Ovary (tissue), 3 donors: ENCODE measurements around the gene ARNT2.

ENCODE experiments used
- CTCF ChIP-seq, 3 donors: fragments of 450-650 bp in 2 of 3; fragments of 200-600 bp in 1 of 3; IDR thresholded peaks; one replicate each; pipeline versions ENCODE4 v1.5.1 to v1.8.0; 2016 to 2022; ENCODE audit warnings: antibody characterized with exemption in 3 of 3, mild to moderate bottlenecking in 1 of 3
- POLR2A ChIP-seq: fragments of 450-650 bp; IDR thresholded peaks from one replicate; pipeline ENCODE4 v1.6.1; 2017; ENCODE audit warnings: antibody characterized with exemption, mild to moderate bottlenecking, moderate library complexity
- donor health status: DM: no; HTN: no; CAD: no.

DNA sequence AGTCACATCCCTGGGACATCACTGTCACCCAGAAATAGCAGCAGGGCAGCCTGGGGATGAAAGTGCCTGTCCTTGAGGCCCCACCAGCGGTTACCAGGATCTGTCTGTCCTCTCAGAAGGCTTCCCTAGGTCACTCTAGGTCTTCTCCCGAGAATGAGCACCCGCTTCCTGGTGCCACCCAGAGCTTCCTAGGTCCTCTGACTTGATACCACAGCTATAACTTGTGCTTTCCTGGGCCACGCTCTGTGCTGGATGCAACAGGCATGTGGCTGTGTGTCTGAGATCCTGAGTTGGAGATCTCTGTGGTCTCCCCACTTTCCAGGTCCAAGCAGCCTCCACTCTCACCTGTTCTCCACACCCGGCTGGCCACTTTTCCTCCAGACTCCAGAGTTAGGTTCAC lies 25.8 kb downstream of the ARNT2 start:
- TF ChIP-seq CTCF (IDR thresholded peaks at IDR 0.05) (no peak), POLR2A (no peak)
